Lung (tissue), 12 donors: Measurements from ENCODE around the gene FOXP2. TPM values are rescaled to one million over a fixed set of nuclear protein-coding genes. Genes with fewer than 3 reads are reported as not detected.

ENCODE experiments used
- ATAC-seq: fragments of 200-7000 bp; cut with Tn5 transposase; one replicate; pipeline ENCODE4 v1.9.1; 2020; ENCODE audit warnings: moderate number of reproducible peaks; ENCODE audit not compliant: insufficient read depth, low FRiP score
- DNase-seq, 3 donors: peaks; one replicate each; pipeline ENCODE4 v3.0.0-alpha.2; 2013 to 2017
- H3K27ac ChIP-seq, 2 donors: one replicate each; pipeline ENCODE4 v1.5.1; 2013; ENCODE audit warnings: mild to moderate bottlenecking in 2 of 2, moderate library complexity in 2 of 2, control low read depth in 1 of 2, inconsistent platforms in 1 of 2, low read depth in 1 of 2, low read length in 1 of 2
- H3K27me3 ChIP-seq, 3 donors: one replicate each; pipeline ENCODE4 v1.5.1; 2013; ENCODE audit warnings: low read length in 2 of 3; ENCODE audit not compliant: control insufficient read depth in 3 of 3, insufficient read depth in 3 of 3
- H3K36me3 ChIP-seq, 4 donors: one replicate each; pipeline ENCODE4 v1.5.1; 2013; ENCODE audit warnings: low read length in 4 of 4, mild to moderate bottlenecking in 1 of 4, moderate library complexity in 1 of 4; ENCODE audit not compliant: control insufficient read depth in 4 of 4, insufficient read depth in 4 of 4
- H3K4me1 ChIP-seq, 5 donors: one replicate each; pipeline ENCODE4 v1.5.1; 2013; ENCODE audit warnings: low read length in 5 of 5, mild to moderate bottlenecking in 2 of 5, moderate library complexity in 1 of 5; ENCODE audit not compliant: control insufficient read depth in 5 of 5, insufficient read depth in 5 of 5
- H3K4me3 ChIP-seq: one replicate; pipeline ENCODE4 v1.5.1; 2013; ENCODE audit warnings: mild to moderate bottlenecking, control low read depth, moderate library complexity
- H3K9ac ChIP-seq, 2 donors: one replicate each; pipeline ENCODE4 v1.5.1; 2013; ENCODE audit warnings: low read length in 2 of 2, control low read depth in 1 of 2; ENCODE audit not compliant: insufficient read depth in 1 of 2
- H3K9me3 ChIP-seq, 4 donors: one replicate each; pipeline ENCODE4 v1.5.1; 2013; ENCODE audit warnings: low read length in 3 of 4, mild to moderate bottlenecking in 1 of 4, moderate library complexity in 1 of 4; ENCODE audit not compliant: control insufficient read depth in 4 of 4, insufficient read depth in 3 of 4
- CTCF ChIP-seq: IDR thresholded peaks from 2 replicates; pipeline ENCODE4 v1.5.1; 2012; ENCODE audit warnings: mild to moderate bottlenecking; ENCODE audit errors: control extremely low read depth, extremely low read depth
- WGBS, 2 donors: extraction: QIAGEN DNeasy Blood & Tissue Kit; methylation state at CpG; one replicate each; pipeline ENCODE4 v1.1.7; 2013; 5-methylcytosine and 5-hydroxymethylcytosine counted together
- polyA plus RNA-seq, 2 donors: library from polyadenylated mRNA; stranded (reverse); fragments of 200-250 nt; gene quantifications; one replicate each; pipeline ENCODE4 v1.2.1, GENCODE V29; 2013
- total RNA-seq, 2 donors: library from RNA; depleted of rRNA in 1 of 2; stranded (reverse); fragments of >200 nt in 1 of 2; gene quantifications; one replicate each; pipeline ENCODE4 v1.2.1, GENCODE V29; 2014 to 2021
- donor health status: control.
- donor health status: control.
- donor health status: Bipolar disorder and iron deficiency.
- donor health status: healthy.
- donor health status: DM: yes; HTN: yes; CAD: no.

FOXP2 gene
- total and polyA plus RNA-seq, 4 donors, result 0.93 to 49.3 (median 5.0) TPM

GRCh38 chr7:114648680-114649079 is 234.1 kb downstream of the FOXP2 start:
- Histone ChIP-seq H3K27ac (no peak overlapping the region), H3K27me3 (no peaks in the 10 kb centered on the region), H3K9ac (no peak overlapping the region), H3K36me3 (no peaks in the 10 kb centered on the region), H3K4me3 (no peak overlapping the region), H3K9me3 (no peaks in the 10 kb centered on the region), H3K4me1 (peaks cover 0 to 7% (median 5%) of the 10 kb centered on the region in 5 donors)
- WGBS, 2 donors, result 87 to 91% methylated on average over 4 of the region's 4 CpGs
- no peak for TF ChIP-seq CTCF
- no peak for DNase-seq
- no peak for ATAC-seq

- no peak overlapping the region for H3K9ac ChIP-seq
- H3K4me3 ChIP-seq, result no peak overlapping the region
- no peaks in the 10 kb centered on the region for H3K27me3 ChIP-seq
- H3K27ac ChIP-seq, result no peak overlapping the region
- DNase-seq (no peak), ATAC-seq (no peak)
- no peak for TF ChIP-seq CTCF
- H3K36me3 ChIP-seq, result no peaks in the 10 kb centered on the region
- WGBS, 2 donors, result 95 to 96% methylated on average over 3 of the region's 3 CpGs
- no peaks in the 10 kb centered on the region for H3K9me3 ChIP-seq
- peaks cover 0 to 10% (median 7%) of the 10 kb centered on the region in 5 donors for H3K4me1 ChIP-seq
These were observed 235.1 kb downstream of the FOXP2 start for GRCh38 chr7:114649689-114650088.

GRCh38 chr7:114650491-114650890 is 235.9 kb downstream of the FOXP2 start:
- no peaks in the 10 kb centered on the region for H3K27me3 ChIP-seq
- H3K27ac ChIP-seq, result no peak overlapping the region
- no peak for DNase-seq
- H3K36me3 ChIP-seq, result no peaks in the 10 kb centered on the region
- H3K4me3 ChIP-seq, result no peak overlapping the region
- TF ChIP-seq CTCF, result no peak
- peaks cover 0 to 10% (median 7%) of the 10 kb centered on the region in 5 donors for H3K4me1 ChIP-seq
- H3K9me3 ChIP-seq, result no peaks in the 10 kb centered on the region
- ATAC-seq, result no peak
- H3K9ac ChIP-seq, result no peak overlapping the region

GRCh38 chr7:114652041-114652440 is 237.4 kb downstream of the FOXP2 start:
- H3K27me3 ChIP-seq, result no peaks in the 10 kb centered on the region
- H3K36me3 ChIP-seq, result no peaks in the 10 kb centered on the region
- H3K4me1 ChIP-seq, result peaks cover 0 to 10% (median 7%) of the 10 kb centered on the region in 5 donors
- H3K9ac ChIP-seq, result no peak overlapping the region
- no peak overlapping the region for H3K4me3 ChIP-seq
- 81 to 87% methylated on average over 5 of the region's 5 CpGs for WGBS, 2 donors
- no peak overlapping the region for H3K27ac ChIP-seq
- ATAC-seq (no peak), DNase-seq (no peak)
- no peak for TF ChIP-seq CTCF
- no peaks in the 10 kb centered on the region for H3K9me3 ChIP-seq
